Stimulated activated CD8-positive, alpha-beta memory T cell treated with anti-CD3 and anti-CD28 coated beads, Interleukin-15, amount 100 ng/mL, for 1 hour (primary cell): ENCODE data around the gene CYB5D1.
"Not testable (repeated sequence)": the region's sequence is repeated elsewhere in the genome, so short reads cannot be mapped to it uniquely, and the experiment has no call there.

Experiments
- DNase-seq: peaks from one replicate; pipeline ENCODE4 v3.0.0-alpha.2; 2020; ENCODE audit warnings: low read depth

CYB5D1 gene, protein sequence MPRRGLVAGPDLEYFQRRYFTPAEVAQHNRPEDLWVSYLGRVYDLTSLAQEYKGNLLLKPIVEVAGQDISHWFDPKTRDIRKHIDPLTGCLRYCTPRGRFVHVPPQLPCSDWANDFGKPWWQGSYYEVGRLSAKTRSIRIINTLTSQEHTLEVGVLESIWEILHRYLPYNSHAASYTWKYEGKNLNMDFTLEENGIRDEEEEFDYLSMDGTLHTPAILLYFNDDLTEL

DNA sequence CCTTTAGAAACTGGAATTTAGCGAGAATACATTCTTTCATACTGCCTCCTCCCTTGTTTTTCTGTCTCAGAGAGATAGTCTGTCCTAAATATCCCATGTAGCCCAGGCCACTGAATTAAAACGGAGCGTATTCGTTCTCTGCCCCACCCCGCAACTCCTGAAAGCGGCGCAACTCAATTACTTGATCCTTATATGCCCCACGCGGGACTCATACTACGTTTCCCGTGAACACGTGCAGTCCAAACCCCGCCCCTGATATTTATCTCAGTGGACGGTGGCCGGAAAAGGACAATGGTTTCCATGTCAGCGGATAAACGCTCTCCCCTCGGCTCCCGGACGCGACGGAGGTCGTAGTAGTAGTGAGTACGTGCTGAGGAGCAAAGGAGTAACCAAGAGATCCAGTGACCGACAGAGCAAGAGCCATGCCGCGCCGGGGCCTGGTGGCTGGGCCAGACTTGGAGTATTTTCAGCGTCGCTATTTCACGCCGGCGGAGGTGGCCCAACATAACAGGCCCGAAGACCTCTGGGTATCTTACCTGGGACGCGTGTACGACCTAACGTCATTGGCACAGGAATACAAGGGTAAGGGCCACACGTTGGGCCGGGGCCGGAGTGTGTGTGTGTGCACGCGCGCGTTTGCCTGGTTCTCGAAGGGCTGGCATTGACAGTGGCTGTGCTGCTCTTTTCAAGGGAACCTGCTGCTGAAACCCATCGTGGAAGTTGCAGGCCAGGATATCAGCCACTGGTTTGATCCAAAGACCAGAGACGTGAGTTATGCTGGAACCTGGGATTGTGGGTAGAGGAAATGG is at the start of gene CYB5D1:
Gene CYB5D1 (plus strand): TSS at position 291 of the 809 bp plus-strand sequence. CDS start 132 bp downstream, at position 423.
- peak; percentile 82 for DNase-seq

DNA sequence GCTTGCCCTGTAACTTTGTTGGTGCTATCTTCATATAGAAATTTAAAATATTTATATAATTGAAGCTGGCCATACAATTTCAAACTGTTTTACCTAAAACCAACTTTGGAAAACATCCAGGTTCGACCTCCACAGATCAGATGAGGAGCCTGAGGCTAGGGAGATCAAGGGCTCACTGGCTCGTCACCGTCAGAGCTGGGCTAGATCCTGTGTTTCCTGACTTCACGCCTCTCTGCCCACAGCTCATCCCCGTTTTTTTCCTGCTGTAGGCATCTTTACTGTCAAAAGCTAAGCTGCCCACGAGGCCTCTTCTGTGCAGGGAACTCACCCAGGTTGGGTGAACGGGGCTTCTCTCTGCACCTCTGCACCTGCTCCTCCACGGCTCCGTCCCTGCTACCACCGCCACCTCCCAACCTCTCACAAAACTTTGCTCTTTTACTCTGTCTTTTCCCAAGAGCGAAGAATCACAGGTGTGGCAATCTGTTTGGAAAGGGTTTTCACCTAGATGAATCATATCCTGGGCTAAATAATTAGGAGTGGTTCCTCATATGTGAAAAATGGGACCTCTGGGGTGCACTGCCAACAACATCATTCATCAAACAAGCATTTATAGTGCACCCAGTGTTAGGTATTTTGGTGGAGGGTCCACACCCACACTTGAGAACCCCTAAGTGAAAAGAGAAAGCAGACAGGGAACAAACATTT is 48.6 kb upstream of the CYB5D1 start:
- no peak for DNase-seq

DNA sequence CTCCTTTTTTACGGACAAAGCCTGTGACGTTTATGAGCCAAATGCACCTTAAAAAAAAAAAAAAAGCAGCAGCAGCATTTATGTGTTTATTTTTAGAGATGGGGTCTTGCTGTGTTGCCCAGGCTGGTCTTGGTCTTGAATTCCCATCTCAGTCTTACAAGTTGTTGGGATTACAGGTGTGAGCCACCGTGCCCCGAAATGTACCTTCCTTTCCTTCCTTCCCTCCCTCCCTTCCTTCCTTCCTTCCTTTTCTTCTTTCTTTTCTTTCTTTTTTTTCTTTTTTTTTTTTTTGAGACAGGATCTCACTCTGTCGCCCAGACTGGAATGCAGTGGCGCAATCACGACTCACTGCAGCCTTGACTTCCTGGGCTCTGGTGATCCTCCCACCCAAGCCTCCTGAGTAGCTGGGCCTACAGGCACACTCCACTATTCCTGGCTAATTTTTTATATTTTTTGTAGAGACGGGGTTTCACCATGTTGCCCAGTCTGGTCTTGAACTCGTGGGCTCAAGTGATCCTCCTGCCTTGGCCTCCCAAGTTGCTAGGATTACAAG is 47.9 kb upstream of the CYB5D1 start:
- DNase-seq: not testable (repeated sequence)

DNA sequence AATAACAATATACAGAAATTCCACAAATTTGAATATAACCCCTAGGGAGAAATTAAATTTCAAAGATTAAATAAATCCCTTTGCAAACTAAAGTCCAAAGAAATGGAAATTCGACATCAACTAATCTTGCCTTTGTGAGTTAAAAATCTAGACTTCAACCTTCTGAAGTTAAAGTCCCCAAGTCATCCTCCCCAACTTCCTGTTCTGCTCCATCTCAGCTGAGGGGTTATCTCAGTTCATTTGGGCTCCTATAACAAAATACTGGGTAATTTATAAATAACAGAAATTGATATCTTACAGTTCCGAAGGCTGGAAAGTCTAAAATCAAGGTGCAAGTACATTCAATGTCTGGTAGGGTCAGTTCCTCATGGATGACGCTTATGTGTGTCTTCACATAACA is 46.6 kb upstream of the CYB5D1 start:
- DNase-seq: no peak

DNA sequence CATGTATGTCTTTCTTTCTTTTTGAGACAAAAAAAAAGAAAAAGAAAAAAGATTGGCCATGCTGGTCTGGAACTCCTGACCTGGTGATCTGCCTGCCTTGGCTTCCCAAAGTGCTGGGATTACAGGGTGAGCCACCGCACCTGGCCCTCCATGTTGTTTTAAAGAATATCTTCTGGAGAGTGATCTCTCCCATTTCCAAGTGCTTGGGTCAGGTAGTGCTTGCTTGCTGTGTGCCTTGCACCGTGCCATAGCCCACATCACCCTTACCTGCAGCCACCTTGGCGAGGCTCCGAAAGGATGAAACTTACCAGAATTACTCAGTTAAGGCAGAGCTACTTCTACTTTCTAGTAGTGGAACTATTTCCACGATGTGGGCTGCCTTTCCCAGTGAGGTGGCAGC is 42.8 kb upstream of the CYB5D1 start:
- no peak for DNase-seq

DNA sequence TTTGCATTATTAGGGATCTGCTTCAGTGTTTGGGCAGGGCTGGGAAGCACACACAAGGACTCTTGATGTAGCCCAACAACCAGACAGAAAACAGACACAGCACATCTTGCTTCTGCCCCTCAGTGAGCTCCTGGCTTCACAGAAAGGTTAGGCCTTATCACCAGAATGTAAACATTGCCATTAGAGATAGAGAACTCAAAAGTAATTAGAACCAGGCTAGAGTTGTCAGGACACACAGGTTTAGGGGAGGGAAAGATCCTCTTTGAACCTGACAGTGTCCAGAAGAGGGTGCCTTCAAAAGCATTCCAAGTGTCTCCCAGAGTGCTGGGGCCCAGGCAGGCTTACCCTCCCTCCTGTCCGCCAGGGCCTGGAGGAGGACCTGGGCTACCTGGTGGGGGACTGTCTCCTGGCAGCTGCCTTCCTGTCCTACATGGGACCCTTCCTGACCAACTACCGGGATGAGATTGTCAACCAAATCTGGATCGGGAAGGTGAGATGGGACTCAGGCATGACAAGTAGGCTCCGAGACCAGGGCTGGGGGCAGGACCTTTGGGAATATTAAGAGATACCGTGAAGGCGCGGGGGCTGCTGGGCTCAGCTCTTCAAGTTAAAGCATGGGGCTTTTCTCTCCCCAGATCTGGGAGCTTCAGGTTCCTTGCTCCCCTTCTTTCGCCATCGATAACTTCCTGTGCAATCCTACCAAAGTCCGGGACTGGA is 40.7 kb upstream of the CYB5D1 start:
- DNase-seq: no peak

DNA sequence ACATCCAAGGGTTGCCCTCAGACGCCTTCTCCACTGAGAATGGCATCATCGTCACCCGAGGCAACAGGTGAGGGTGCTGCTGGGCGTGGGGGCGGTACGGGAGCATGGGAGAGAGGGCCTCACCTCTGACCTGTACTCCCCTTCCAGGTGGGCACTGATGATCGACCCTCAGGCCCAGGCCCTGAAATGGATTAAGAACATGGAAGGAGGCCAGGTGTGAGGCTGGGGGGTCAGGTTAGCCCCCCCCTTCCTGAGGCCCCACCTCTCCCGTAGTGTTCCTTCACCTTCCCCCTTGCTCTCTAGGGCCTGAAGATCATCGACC is 40.2 kb upstream of the CYB5D1 start:
- DNase-seq: no peak

DNA sequence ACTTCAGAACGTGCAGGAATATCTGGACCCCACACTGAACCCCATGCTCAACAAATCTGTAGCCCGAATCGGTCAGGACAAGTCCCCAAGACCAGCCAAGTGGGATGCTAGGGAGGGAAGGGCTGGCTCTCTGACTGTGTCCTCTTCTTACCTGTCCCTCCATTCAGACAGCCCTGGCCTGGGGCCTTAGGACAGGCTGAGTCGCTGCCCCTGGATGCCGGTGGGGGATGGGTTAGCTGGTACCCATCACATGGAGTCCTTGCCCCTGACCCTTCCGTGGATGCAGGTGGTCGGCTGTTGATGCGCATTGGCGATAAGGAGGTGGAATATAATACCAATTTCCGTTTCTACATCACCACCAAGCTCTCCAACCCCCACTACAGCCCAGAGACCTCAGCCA is 39.8 kb upstream of the CYB5D1 start:
- DNase-seq: no peak

DNA sequence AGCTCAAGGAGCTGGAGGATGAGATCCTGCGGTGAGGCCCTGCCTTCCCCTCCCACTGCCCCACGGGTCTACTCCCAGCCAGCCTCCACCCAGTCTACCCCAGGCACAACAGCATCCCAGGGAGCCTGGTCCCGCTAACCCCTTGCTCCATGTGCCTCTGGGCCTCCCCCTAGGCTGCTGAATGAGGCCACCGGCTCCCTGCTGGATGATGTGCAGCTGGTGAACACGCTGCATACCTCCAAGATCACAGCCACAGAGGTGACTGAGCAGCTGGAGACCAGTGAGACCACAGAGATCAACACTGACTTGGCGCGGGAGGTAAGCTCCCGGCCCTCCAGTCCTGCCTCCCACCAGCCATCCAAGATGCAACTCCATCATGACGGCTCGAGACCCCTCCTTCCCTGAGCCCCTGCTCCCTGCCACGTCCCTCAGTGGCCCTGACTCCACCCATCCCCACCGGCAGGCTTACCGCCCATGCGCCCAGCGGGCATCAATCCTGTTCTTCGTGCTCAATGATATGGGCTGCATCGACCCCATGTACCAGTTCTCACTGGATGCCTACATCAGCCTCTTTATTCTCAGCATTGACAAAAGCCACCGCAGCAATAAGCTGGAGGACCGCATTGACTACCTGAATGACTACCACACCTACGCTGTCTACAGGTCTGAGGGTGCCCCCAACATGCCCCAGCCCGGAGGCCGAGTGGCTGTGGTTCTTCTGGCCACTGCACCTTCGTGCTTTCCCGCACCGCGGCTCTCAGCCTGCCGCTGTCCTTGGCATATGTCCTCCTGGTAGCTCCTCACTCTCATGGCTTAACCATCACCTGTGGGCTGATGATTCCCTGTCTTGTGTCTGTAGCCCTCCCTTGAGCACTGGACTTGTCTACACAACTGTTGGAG is 38.8 kb upstream of the CYB5D1 start:
- no peak for DNase-seq

DNA sequence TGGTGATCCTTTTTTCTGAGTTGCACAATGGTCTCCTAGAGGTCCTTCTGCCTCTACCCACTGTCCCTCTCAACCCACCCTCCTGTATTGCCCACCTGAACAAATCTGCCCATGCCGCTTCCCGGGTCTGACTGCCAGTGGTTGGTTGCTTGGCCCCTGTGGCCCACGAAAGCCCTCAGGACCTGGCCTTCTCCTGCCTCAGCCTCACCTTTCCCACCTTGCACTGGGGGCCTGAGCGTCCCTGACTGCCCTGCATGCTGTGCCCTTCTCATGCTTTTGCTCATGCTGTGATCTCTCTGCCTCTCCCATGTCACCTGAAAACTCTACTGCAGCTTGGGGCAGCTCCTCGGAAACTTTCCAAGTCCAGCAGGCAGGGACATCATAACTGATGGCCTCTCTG is 37.6 kb upstream of the CYB5D1 start:
- DNase-seq: no peak

DNA sequence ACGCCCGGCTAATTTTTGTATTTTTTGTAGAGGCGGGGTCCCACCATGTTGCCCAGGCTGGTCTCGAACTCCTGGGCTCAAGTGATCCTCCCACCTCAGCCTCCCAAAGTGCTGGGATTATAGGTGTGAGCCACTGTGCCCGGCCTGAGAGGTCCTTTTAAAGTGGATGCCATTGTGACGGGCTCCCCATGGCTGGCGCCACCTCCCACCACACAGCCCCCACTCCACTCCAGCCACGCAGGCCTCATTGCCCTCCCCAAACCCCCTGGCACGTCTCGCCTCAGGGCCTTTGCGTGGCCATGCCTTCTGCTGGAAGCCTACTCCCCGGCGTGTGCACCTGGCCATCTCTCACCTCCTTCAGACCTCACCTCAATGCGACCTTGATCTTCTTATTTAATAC is 35.7 kb upstream of the CYB5D1 start:
- DNase-seq: no peak

DNA sequence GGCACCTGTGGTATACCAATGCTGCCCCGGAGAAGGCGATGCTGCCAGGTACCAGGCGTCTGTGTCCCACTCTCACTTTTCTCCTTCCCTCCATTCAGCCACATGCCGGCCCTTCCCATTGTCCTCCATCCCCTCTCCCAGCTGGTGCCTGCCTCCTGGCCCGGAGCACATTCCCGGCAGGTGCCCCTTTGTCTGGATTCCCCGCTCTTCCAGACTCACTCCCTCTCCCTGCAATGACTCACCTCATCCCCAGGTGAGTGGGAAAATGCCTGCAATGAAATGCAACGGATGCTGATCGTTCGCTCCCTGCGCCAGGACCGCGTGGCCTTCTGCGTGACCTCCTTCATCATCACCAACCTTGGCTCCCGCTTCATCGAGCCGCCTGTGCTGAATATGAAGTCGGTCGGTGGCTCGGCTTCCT is 34.2 kb upstream of the CYB5D1 start:
- DNase-seq: no peak

DNA sequence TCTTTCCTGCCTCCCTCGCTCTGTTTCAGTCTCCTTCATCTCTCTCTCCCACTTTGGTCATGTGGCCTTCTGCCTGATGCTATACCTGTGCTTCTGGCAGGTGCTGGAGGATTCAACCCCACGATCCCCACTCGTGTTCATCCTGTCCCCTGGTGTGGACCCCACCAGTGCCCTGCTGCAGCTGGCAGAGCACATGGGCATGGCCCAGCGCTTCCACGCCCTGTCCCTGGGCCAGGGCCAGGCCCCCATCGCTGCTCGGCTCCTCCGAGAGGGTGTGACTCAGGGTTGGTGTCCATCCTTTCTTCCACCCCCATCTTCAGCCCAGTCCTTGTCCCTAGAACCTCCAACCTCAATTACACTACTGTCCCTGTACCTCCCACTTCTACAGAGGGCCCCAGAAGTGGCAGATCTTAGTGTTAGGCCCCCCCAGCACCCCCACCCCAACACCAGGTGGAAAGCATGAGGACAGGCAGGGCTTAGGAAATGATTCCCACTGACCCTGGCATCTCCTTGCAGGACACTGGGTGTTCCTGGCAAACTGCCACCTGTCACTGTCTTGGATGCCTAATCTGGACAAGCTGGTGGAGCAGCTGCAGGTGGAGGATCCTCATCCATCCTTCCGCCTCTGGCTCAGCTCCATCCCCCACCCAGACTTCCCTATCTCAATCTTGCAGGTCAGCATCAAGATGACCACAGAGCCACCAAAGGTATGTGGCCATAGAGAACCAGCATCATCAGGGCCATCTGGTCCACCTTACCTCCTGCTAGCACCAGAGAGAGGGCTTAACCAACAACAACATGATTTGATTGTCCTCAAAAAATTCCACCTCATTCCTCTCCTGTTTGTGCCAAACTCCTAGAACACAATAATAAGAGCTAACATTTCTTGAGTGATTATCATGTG is 33.5 kb upstream of the CYB5D1 start:
- no peak for DNase-seq

DNA sequence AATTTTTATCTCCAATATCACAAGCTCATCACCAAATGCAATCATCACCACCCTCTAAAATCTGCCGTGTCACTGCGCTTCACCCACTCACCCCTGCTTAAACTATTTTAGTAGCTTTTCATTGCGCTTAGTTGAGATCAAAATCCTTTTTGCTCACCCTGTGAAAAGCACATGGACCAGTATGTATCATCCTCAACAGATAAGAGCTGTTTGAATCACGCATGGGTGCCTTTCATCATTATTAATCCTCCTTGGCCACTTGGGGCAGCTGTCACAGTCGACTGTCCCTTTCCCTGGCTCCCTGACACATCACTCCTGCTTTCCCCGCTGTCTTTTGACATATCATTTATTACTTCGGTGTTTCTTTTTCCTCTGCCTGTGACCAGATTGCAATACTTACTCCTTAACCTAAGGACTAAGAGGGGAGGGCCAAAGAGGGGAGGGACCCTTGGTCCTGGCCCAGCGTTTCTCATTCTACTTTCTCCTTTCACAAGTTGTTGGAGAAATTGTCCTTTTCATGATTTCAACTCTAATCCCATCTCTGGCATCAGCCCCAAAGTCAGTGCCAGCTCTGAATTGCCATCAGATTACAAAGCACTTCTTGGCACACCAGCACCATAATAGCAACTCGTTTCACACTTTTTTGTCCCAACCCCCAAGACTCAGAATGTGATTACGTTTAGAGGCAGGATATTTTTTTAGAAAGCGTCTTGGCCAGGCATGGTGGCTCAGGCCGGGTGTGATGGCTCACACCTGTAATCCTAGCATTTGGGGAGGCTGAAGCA is 32.4 kb upstream of the CYB5D1 start:
- DNase-seq: no peak

DNA sequence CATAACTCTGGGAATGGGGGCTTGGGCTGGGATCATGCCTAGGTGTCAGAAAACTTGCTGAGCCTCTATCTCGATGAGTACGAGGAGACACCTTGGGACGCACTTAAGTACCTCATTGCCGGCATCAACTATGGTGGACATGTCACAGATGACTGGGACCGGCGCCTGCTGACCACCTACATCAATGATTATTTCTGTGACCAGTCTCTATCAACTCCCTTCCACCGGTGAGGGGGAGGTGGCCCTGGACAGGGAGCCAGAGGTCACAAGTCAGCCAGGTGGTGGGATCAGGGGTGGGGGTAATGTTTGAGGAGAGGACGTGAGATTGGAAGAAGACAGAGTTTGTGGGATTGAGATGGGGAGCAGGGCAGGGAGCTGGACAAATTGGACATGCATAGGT is 27.2 kb upstream of the CYB5D1 start:
- no peak for DNase-seq

DNA sequence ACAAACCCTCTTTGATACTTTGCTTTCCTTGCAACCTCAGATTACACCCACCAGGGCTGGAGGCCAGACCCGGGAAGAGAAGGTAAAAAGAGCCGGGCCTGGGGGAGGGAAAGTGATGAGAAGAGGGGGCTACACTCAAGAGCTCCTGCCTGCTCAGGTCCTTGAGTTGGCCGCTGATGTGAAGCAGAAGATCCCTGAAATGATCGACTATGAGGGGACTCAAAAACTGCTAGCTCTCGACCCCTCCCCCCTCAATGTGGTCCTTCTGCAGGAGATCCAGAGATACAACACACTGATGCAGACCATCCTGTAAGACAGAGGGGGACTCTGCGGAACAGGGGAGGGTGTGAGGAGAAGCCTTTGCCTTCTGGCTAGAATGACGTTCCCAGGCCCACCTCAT is 26.6 kb upstream of the CYB5D1 start:
- no peak for DNase-seq

DNA sequence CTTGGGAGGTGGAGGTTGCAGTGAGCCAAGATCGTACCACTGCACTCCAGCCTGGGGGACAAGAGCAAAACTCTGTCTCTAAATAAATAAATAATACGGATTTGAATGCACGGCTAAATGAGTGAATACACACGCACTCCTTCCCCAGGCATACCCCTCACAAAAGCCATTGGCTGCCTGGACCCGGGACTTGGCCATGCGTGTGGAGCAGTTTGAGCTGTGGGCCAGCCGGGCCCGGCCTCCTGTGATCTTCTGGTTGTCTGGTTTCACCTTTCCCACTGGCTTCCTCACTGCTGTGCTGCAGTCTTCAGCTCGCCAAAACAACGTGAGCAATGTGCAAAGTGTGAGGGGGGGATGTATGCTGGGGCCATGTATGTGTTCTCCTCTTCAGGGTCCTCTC is 25.4 kb upstream of the CYB5D1 start:
- no peak for DNase-seq

DNA sequence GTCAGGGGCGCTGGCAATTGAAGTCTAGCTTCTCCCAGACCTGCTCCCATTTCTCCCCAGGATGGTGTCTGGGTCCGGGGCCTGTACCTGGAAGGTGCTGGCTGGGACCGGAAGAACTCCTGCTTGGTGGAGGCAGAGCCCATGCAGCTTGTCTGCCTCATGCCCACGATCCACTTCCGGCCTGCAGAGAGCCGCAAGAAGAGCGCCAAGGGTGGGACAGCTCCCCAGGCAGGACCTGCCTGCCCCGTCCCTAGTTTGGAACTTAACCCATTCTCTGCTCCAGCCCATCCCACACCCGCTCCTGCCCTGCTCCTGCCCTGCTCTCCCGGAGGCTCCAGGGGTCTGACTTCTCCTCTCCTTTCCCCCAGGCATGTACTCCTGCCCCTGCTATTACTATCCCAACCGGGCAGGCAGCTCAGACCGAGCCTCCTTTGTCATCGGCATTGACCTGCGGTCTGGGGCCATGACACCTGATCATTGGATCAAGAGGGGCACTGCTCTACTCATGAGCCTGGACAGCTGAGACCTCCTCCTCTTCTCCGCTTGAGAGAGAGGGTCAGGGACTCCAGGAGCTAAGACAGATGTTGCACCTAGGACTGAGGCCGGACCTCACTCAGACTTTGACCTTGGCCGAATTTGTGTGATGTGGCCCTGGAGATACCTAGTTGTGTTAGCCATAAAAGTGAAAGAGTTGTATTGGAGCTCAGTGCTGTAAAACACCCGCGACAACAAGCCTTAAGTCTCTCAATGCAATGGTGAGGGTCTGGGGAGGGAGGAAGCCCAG is 24.6 kb upstream of the CYB5D1 start:
- no peak for DNase-seq
